HEK293 (cell line): ENCODE data around the gene TSC22D1.

Experiments used
- CTCF ChIA-PET: fragments of 350-600 bp; formaldehyde crosslinking; extraction: SDS; loops from one replicate; lab custom pipeline; 2021; ENCODE audit warnings: antibody characterized with exemption; lab: Yijun Ruan, JAX
- POLR2A ChIA-PET: fragments of 300-600 bp; formaldehyde crosslinking; extraction: SDS; loops from one replicate; lab custom pipeline; 2020; ENCODE audit warnings: antibody characterized with exemption, inconsistent platforms; lab: Yijun Ruan, JAX
- H3K27ac ChIP-seq: fragments of 200-500 bp; sonication (Bioruptor generic); 2 replicates; pipeline ENCODE4 v1.5.1; 2014; ENCODE audit warnings: low read depth, low read length, control low read depth, inconsistent platforms; ENCODE audit errors: extremely low read depth
- H3K36me3 ChIP-seq, 2 experiments: fragments of 200-500 bp in 1 of 2; sonication (Bioruptor generic) in 1 of 2; 1 replicate in 1 of 2; 2 replicates in 1 of 2; pipeline ENCODE4 v1.5.1; 2014 to 2017; ENCODE audit warnings: inconsistent platforms in 2 of 2, low read length in 2 of 2; ENCODE audit not compliant: control insufficient read depth in 2 of 2, insufficient read depth in 1 of 2
- H3K4me1 ChIP-seq: fragments of 200-500 bp; sonication (Bioruptor generic); 2 replicates; pipeline ENCODE4 v1.5.1; 2014; ENCODE audit warnings: mild to moderate bottlenecking, low read length, inconsistent platforms; ENCODE audit not compliant: control insufficient read depth, insufficient read depth
- H3K4me3 ChIP-seq: 2 replicates; pipeline ENCODE4 v1.5.1; 2011; ENCODE audit warnings: low read depth, mild to moderate bottlenecking, control low read depth, low read length, moderate library complexity
- H3K9me3 ChIP-seq: fragments of 200-500 bp; sonication (Bioruptor generic); 2 replicates; pipeline ENCODE4 v1.5.1; 2014; ENCODE audit warnings: low read depth, low read length, inconsistent platforms; ENCODE audit not compliant: control insufficient read depth, insufficient read depth
- AEBP2 ChIP-seq: fragments of 450-650 bp; formaldehyde crosslinking; IDR thresholded peaks from 2 replicates; pipeline ENCODE4 v1.5.1; 2016; ENCODE audit warnings: missing biosample characterization, missing genetic modification characterization, borderline replicate concordance
- GFI1B ChIP-seq: fragments of 450-650 bp; formaldehyde crosslinking; IDR thresholded peaks from 2 replicates; pipeline ENCODE4 v1.5.1; 2016; ENCODE audit warnings: missing biosample characterization, missing genetic modification characterization
- GLIS1 ChIP-seq: fragments of 450-650 bp; formaldehyde crosslinking; IDR thresholded peaks from 2 replicates; pipeline ENCODE4 v1.5.1; 2016; ENCODE audit warnings: missing biosample characterization, missing genetic modification characterization
- PRDM1 ChIP-seq: fragments of 450-650 bp; formaldehyde crosslinking; IDR thresholded peaks from 2 replicates; pipeline ENCODE4; 2016; ENCODE audit warnings: missing biosample characterization, missing genetic modification characterization
- PRDM4 ChIP-seq: fragments of 450-650 bp; formaldehyde crosslinking; IDR thresholded peaks from 2 replicates; pipeline ENCODE4 v1.5.1; 2017; ENCODE audit warnings: missing biosample characterization, missing genetic modification characterization
- TCF7L2 ChIP-seq: IDR thresholded peaks from 2 replicates; pipeline ENCODE4 v1.6.1; 2011; ENCODE audit warnings: low read depth, mild to moderate bottlenecking, inconsistent platforms, low read length, moderate library complexity, borderline replicate concordance
- ZBTB17 ChIP-seq: fragments of 450-650 bp; formaldehyde crosslinking; IDR thresholded peaks from 2 replicates; pipeline ENCODE4 v1.5.1; 2016; ENCODE audit warnings: missing biosample characterization, missing genetic modification characterization
- ZNF169 ChIP-seq: fragments of 450-650 bp; formaldehyde crosslinking; IDR thresholded peaks from 2 replicates; pipeline ENCODE4 v1.5.1; 2016; ENCODE audit warnings: missing biosample characterization, missing genetic modification characterization
- ZNF280D ChIP-seq: fragments of 450-650 bp; formaldehyde crosslinking; IDR thresholded peaks from 2 replicates; pipeline ENCODE4 v1.5.1; 2016; ENCODE audit warnings: missing biosample characterization, missing genetic modification characterization
- ZNF416 ChIP-seq: fragments of 450-650 bp; formaldehyde crosslinking; IDR thresholded peaks from 2 replicates; pipeline ENCODE4 v1.5.1; 2016; ENCODE audit warnings: missing biosample characterization, missing genetic modification characterization
- ZNF501 ChIP-seq: fragments of 450-650 bp; formaldehyde crosslinking; IDR thresholded peaks from 2 replicates; pipeline ENCODE4 v1.5.1; 2016; ENCODE audit warnings: missing biosample characterization, missing genetic modification characterization
- ZNF521 ChIP-seq: fragments of 450-650 bp; formaldehyde crosslinking; IDR thresholded peaks from 2 replicates; pipeline ENCODE4 v1.5.1; 2017; ENCODE audit warnings: missing biosample characterization, mild to moderate bottlenecking, missing genetic modification characterization
- ZNF596 ChIP-seq: fragments of 450-650 bp; IDR thresholded peaks from 2 replicates; pipeline ENCODE4 v1.5.0; 2018; ENCODE audit warnings: missing biosample characterization, mild to moderate bottlenecking, missing genetic modification characterization, moderate library complexity
- ZNF621 ChIP-seq: fragments of 450-650 bp; formaldehyde crosslinking; IDR thresholded peaks from 2 replicates; pipeline ENCODE4 v1.5.1; 2017; ENCODE audit warnings: missing biosample characterization, missing genetic modification characterization
- ZNF624 ChIP-seq: fragments of 450-650 bp; formaldehyde crosslinking; IDR thresholded peaks from 2 replicates; pipeline ENCODE4 v1.5.1; 2017; ENCODE audit warnings: missing biosample characterization, missing genetic modification characterization
- ZNF677 ChIP-seq: fragments of 450-650 bp; IDR thresholded peaks from 2 replicates; pipeline ENCODE4 v1.5.0; 2018; ENCODE audit warnings: missing biosample characterization, mild to moderate bottlenecking, missing genetic modification characterization, moderate library complexity
- ZNF785 ChIP-seq: fragments of 450-650 bp; formaldehyde crosslinking; IDR thresholded peaks from 2 replicates; pipeline ENCODE4 v1.5.1; 2016; ENCODE audit warnings: missing biosample characterization, missing genetic modification characterization
- ZNF791 ChIP-seq: fragments of 450-650 bp; formaldehyde crosslinking; IDR thresholded peaks from 2 replicates; pipeline ENCODE4 v1.5.1; 2016; ENCODE audit warnings: missing biosample characterization, missing genetic modification characterization
- ZSCAN23 ChIP-seq: fragments of 450-650 bp; formaldehyde crosslinking; IDR thresholded peaks from 2 replicates; pipeline ENCODE4 v1.5.1; 2016; ENCODE audit warnings: missing biosample characterization, missing genetic modification characterization

TSC22D1 gene

GRCh38 chr13:44493213-44493812, 82.8 kb downstream of the TSC22D1 start:
- ChIA-PET CTCF (interaction anchor here (1.2 kb wide), 1 partner anchor 10 kb away, joined by 5 read pairs; no protein-coding TSS in a partner anchor), POLR2A (no interaction called here)
- H3K9me3 ChIP-seq, result no peaks in the 10 kb centered on the region
- no peak overlapping the region for H3K4me3 ChIP-seq
- H3K36me3 ChIP-seq, result no peaks in the 10 kb centered on the region
- H3K4me1 ChIP-seq, result no peaks in the 10 kb centered on the region; the same call in 1 of the 2 replicates
- TF ChIP-seq PRDM1 (tag by site-specific recombination), result peak; percentile 55; the same call in 1 of the 2 replicates
- TF ChIP-seq ZBTB17 (tag by site-specific recombination), result no peak
- TF ChIP-seq ZNF791 (tag by site-specific recombination), result no peak
- no peak overlapping the region for H3K27ac ChIP-seq

- no peak overlapping the region for H3K27ac ChIP-seq
- ChIA-PET CTCF (no interaction called here), POLR2A (no interaction called here)
These were observed 86.4 kb downstream of the TSC22D1 start for GRCh38 chr13:44489751-44490150.

More at GRCh38 chr13:44489751-44490150, 86.4 kb downstream of the TSC22D1 start:
- Histone ChIP-seq H3K36me3 (no peaks in the 10 kb centered on the region), H3K4me3 (no peak overlapping the region), H3K4me1 (no peaks in the 10 kb centered on the region; the same call in 1 of the 2 replicates), H3K9me3 (no peaks in the 10 kb centered on the region)
- TF ChIP-seq TCF7L2, result no peak
- TF ChIP-seq ZNF596 (tag by site-specific recombination), result no peak
- TF ChIP-seq AEBP2 (tag by site-specific recombination), result no peak
- TF ChIP-seq GLIS1 (tag by site-specific recombination), result no peak
- TF ChIP-seq ZSCAN23 (tag by site-specific recombination), result no peak
- no peak for TF ChIP-seq ZNF169 (tag by site-specific recombination)
- TF ChIP-seq PRDM1 (tag by site-specific recombination), result no peak
- no peak for TF ChIP-seq ZNF521
- TF ChIP-seq ZNF677 (tag by site-specific recombination), result no peak
- TF ChIP-seq GFI1B (tag by site-specific recombination), result no peak
- TF ChIP-seq ZNF501 (tag by site-specific recombination), result no peak
- TF ChIP-seq ZNF416 (tag by site-specific recombination), result no peak
- no peak for TF ChIP-seq PRDM4
- no peak for TF ChIP-seq ZNF624 (tag by site-specific recombination)
- no peak for TF ChIP-seq ZNF621 (tag by site-specific recombination)
- no peak for TF ChIP-seq ZNF280D (tag by site-specific recombination)
- no peak for TF ChIP-seq ZNF785 (tag by site-specific recombination)
